NCI-H2196 (cell line): ENCODE results near the gene ARNT2.

ENCODE experiments used
- DNase-seq: peaks from one replicate; lab custom pipeline; 2025; ENCODE audit not compliant: unreplicated experiment; lab: John Stamatoyannopoulos, UW

The ARNT2 gene

DNA sequence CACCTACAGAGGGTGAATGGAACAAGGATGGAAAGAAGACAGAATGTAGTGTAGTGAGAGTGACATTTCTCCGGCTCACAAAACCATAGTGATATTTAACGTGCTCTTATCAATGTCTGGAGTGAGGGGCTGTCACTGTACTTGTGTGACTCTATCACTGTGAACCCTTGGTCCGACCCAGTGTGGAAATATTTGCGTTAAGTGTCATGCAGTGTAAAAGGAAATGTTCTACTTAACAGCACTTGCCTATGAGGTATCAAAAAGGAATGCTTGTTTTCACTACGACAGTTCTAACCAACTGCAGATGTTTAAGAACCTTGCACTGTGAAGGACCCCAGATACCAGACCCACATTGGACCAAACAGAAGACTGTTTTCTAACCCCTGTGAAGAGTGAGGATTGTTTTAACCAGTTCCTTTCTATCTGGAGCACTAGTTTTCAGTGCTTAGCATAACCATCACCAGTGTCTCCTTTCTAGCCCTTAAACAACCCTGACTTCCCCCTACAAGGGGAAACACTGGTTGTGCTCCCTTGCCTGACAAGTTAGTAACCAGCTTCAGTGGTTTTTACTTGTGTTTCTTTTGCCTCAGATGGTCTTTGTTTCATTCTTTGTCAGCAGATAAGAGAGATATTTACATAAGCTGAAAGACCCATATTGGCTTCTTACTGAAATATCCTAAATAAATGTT is 146.2 kb downstream of the ARNT2 start:
- DNase-seq: no peak

DNA sequence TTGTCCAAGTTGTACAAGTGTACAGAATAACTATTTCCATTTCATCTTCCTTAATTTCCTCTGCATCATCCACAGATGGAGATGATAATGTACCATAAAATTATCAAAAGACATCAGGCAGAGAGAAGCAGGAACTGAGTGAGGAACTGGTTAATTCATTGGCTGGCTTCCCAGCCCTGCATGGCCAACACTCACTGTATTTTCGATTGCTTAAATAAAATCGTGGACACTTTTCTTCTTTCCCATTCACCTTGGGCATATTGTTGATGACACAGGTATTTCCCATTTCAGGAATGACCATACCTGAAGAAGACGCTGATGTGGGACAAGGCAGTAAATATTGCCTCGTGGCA is 146.7 kb downstream of the ARNT2 start:
- DNase-seq: peak; percentile 1

DNA sequence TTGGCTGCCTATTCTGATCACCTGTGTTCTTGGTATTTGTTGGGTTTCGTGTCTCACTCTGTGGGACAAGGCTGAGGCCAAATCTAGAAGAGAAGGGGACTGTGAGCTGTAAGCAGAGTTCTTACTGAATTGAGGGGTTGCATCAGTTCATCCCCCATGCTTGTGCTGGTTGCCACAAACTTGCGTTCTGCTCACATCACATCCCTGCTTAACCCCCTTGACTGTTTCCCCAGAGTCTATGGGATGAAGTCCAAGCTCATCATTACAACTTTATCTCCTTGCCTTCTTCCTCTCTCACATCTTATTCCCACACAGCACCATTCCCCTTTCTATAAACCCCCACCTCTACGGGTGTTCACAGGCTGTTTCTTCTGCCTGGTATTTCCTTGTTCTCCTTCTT is 147.2 kb downstream of the ARNT2 start:
- DNase-seq: no peak

DNA sequence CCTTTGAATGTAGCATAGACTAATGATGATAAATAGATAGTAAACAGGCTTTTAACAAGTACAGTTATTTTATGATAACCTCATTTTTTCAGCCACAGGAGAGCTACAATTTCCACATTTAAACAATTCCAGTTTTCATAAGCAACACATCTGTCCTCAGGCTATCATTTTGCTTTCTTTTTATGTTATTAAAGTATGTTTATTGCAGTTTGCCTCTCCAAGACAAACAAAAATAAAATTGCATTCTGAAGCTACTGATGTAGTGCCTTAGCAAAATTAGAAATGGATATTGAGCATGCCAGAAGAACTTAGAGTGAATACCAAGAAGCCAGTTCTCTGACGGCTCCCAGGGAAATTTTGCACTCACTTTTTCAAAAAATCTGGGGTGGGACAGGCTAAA is 150.4 kb downstream of the ARNT2 start:
- DNase-seq: no peak

DNA sequence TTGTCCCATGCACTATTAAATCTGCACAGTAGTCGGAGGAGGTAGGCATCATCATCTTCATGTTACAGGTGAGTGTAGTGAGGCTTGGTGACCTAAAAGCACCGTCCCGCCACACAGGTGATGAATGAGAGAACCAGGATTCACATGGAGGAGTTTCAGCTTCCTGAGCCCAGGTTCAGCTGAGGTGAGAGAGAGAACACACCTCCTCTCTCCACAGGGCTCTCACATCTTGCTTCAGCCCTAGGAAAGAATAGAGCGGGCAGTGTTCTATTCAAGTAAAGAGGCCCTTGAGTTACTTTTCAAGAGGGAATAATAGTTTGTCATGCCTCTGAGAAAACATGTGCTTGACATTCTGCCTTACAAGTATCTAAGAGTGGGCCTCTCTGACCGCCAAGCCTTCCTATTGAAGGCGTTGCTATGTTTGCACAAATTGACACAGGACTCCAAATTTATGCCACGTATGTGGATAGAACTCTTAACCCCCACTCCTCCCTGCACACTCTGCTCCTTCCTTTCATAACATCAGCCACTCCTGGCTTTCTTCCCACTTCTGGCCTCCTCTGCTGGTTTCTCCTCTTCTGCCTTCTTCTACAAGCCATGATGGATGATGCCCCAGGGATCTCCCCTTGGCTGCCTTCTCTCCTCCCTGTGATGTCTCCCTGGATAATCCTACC is 152.6 kb downstream of the ARNT2 start:
- peak; percentile 1 for DNase-seq

DNA sequence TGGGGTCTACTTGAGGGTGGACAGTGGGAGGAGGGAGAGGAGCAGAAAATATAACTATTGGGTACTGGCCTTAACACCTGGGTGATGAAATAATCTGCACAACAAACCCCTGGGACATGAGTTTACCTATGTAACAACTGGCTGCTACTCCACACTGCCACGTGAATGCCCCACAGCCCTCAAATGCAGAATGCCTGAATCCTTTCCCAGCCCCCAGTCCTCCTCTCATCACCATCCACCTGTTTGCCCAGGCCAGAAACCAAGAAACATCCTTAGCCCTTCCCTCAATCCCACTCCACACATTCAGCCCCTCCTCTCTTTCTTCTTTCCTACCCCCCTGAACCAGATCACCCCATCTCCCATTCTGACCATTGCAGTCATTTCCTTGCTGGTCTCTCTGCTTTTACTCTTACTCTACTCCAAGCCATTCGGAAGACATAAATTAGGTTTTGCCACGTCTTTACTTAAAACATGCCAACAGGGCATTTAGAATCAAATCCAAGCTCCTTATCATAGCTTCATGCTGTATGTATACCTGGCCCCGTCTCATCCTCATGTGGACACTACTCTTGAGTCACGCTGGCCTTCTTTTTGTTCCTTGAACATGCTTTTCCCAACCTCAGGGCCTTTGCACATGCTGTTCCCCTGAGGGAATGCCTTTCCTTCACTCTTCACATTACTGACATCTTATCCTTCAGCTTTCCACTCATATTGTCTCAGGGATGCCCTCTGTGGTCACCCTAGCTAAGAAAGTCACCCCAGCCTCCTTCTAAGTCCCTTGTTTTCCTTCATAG is 153.5 kb downstream of the ARNT2 start:
- no peak for DNase-seq

DNA sequence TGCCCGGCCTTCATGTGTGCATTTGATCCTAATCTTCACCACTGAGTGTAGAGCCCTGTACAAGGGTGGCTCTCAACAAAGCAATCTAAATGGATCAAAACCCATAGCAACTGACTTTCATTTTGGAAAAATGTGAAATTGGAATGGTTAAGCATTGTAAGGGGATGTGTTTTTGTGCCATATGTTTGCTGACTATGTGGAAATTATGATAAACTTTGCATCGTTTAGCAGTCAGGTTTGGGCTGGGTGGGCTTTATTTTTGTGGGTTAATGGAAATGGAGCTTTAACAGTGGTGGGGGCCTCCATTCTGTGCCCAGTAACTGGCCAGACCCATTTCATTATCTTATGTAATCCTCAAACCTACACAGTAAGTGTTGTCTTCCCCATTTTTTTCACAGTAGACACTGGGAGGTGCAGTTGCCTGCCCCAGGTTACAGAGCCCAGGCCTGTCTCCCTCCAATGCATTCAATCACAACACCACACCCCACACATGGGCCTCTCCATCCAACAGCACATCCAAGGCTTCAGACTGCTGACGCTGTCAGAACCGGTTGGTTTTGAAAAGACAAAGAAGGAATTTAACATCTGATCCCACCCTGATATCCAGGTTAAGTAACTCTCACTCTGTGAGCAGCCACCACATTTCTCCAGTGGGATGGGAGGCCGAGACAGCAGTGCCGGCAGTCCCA is 154.6 kb downstream of the ARNT2 start:
- no peak for DNase-seq

DNA sequence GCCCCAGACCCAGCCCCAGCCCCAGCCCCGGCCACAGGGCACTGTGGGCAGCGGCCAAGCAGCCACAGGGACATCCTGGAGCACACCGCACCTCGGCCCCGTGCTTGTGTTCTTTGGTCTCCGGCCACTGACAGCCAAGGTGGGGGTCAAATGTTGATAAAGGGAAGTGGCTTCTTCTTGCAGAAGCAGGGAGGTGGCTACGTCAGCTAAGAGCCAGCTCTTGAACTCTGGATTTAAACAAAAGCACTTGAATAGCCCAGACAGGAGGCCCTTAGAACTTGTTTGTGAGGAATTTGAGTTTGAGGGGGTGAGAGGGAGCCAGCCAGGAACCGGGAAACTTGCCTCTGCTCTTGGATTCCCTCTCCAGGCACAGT is 155.1 kb downstream of the ARNT2 start:
- no peak for DNase-seq

DNA sequence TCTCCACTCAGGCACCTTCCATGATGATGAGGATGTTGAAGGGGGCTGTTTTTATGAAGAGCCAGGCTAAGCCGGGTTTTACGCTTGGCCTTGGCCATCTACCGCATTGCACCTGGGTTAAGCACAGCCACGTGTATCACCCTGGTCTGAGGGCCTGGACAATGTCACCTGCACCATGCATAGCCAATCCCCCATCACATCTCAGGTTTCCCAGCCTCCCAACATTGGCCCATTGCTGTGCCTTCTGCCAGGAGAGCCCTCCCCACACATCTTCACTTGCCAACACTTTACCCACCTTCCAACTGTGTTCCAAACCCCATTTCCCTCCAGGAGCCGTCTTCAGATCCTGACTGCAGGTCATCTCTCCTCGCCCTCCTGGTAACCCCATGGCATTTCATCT is 155.6 kb downstream of the ARNT2 start:
- DNase-seq: no peak

DNA sequence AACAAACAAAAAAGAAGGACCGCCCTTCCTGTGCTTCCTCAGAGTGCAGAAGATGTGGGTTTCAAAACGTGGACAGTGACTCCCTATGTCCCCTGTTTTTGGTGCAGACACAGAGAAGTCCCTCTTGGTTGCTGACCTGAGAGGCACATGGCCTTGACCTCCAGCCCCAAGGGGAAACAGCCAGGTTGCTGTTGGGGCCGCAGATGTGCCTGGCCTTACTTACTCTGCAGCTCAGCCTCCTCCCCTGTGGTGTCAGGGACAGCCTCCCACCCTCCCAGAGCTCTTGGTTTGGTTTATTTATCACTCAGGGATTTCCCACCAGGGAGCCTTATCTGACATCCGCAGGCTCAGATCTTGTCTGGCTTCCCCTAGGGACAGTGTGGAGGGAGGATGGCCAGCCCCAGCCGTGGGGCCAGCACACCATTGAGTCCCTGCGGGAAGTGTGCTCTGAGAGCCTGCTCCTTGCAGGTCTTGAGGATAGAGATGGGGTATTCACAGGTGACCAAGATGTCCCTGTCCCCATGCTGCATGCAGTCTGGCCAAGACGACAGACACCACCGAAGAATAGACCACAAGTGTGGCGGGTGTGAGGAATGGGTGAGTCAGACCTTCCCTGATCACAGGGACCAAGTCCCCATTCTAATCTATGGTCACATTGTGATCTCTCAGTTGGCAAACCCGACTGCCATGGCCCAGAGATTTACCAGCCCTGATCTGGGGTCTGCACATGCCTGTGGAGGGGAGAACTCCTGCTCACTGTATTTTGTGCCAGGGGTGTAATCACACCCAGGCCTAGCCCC is 156.6 kb downstream of the ARNT2 start:
- DNase-seq: no peak

DNA sequence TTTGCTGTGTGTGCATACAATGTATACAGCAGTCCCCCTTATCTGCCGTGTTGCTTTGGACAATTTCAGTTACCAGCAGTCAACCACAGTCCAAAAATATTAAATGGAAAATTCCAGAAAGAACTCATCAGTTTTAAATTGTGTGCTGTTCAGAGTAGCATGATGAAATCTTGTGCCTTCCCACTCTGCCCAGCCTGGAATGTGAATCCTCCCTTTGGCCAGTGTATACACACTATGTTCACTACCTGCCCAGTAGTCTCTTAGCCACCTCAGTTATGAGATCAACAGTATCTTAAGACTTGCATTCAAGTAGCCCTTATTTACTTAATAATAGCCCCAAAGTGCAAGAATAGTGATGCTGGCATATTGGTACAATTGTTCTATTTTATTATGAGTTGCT is 157.3 kb downstream of the ARNT2 start:
- DNase-seq: no peak

DNA sequence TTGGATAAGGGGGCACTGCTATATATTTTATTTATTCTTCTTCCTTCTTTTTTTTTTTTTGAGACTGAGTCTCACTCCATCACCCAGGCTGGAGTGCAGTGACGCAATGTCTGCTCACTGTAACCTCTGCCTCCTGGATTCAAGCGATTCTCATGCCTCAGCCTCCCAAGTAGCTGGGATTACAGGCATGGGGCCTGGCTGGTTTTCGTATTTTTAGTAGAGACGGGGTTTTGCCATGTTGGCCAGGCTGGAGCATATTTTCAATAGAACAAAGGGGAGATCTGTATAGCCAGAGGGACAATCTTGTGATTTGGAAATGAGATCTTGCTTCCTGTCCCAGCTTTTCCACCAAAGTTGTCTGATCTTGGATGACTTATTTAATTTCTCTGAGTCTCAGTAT is 157.9 kb downstream of the ARNT2 start:
- no peak for DNase-seq

DNA sequence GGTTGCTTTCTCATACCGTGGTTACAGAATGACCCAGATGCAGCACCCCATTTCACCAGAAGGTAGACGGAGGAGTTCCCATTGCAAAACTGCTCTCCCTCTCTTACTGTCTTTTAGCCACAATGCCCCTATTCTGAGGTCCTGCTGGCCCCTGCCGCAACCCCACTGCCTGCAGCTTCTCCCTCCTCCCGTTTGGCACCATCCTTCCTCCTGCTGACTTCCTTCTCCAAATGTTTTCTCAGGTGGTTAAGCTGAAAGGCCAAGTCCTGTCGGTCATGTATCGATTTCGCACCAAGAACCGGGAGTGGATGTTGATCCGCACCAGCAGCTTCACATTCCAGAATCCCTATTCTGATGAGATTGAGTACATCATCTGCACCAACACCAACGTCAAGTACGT is 158.7 kb downstream of the ARNT2 start:
- no peak for DNase-seq

DNA sequence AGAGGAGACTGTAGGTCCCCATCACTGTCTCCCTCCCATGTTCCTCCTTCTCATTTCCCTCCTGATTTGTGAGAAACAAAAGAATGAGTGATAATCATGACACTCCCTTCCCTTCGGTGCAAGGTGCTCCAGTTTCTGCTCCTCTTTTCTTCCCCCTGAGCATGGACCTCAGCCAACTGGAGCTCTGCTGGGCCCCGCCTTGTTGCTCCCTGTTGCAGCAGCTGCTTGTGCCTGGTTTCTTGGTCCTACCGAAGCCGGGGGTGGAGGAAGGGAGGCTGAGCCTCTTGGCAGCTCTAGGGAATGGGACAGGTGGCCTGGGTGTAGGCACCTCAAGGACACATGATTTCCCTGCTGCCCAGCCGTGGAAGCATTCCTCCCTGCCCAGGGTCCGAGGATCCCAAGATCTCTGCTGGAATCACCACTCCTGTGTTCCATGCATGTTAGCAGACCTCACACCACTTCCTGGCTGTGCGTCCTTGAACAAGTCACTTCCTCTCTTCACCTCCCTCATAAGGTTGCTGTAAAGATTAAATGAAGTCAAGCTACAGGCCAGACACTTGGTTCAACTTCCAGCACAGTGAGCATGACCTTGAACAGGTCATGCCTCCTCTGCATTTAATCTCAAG is 159.3 kb downstream of the ARNT2 start:
- DNase-seq: no peak

DNA sequence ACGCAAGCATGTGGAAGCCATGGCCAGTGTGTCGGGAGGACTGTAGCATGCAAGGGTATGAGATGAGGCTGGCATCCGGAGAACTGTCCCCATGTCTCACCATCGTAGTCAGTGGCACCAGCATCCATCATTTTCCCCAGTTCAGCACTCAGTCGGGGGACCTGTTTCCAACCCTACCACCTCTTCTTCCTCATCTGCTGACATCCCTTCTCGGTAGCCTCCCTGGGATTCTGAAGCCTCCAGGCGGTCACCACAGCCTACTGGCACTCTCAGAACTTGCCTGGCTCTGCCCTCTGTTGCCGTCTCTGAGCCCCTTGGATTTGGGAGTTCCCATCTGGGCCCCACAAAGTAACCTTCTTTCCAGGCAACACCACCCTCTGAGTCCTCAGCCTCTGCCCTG is 159.9 kb downstream of the ARNT2 start:
- no peak for DNase-seq

DNA sequence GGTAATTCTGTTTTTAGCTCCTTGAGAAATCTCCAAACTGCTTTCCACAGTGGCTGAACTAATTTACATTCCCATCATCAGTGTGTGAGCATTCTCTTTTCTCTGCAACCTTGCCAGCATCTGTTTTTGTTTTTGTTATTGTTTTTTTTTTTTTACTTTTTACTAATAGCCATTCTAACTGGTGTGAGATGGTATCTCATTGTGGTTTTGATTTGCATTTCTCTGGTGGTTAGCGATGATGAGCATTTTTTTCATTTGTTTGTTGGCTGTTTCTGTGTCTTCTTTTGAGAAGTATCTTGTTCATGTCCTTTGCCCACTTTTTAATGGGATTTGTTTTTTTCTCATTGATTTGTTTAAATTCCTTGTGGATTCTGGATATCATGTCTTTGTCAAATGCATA is 161.2 kb downstream of the ARNT2 start:
- no peak for DNase-seq

DNA sequence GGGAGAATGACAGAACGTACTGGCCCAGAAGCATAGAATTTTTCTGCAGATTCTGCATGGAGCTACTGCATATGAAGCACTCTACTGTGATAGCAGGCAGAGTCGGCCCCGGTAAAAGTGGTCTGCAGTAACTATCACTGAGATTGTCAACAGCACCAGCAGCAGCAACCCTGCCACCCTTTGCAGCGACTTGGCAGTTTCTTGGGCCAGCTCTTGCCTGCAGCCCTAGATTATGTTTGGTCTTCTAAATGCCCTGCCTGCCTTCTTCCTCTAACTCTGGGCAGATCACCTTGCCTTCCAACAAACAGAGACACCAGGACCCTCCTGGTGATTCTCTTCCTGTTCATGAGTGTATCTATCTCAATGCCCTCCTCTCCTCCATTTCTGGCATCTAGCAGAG is 161.8 kb downstream of the ARNT2 start:
- DNase-seq: no peak

DNA sequence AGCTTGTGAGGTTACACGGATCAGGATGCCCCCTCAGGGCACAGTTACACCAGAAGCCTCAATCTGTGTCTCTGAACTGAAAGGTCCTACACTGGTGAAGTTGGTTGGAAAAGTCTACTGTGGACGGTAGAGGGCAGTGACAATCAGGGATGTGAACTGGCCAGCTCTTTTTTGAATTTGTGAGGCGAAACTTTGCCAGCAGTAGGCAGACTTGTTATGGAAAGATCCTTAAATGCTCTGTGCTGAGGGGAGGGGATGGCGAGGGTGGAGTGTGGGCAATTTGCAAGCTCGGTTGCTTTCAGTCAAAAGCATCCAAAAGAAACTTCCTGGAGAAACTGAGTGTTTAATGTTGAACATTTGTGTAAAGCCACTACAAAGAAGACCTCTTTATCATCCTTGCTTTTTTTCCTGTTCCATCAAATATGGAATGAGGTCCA is 163.6 kb downstream of the ARNT2 start:
- peak; percentile 37 for DNase-seq

DNA sequence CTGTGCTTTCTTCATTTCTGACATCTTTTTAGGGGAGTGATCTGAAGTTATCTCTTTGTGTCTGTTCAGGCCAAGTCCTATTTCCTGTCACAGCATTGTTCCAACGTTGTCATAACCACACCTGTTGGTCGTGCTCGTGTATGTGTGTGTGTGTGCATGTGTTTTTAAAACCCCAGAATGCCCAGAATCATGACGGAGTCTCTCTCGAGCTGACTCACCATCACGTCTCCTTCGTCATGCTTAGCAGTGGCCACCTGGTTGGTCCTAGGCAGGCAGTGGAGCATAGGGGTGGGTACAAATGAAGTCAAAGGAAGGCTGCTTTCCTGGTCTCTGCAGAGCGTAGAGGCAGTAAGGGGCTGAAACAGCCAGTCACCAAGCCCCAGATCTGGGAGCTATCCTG is 164.1 kb downstream of the ARNT2 start:
- DNase-seq: no peak

DNA sequence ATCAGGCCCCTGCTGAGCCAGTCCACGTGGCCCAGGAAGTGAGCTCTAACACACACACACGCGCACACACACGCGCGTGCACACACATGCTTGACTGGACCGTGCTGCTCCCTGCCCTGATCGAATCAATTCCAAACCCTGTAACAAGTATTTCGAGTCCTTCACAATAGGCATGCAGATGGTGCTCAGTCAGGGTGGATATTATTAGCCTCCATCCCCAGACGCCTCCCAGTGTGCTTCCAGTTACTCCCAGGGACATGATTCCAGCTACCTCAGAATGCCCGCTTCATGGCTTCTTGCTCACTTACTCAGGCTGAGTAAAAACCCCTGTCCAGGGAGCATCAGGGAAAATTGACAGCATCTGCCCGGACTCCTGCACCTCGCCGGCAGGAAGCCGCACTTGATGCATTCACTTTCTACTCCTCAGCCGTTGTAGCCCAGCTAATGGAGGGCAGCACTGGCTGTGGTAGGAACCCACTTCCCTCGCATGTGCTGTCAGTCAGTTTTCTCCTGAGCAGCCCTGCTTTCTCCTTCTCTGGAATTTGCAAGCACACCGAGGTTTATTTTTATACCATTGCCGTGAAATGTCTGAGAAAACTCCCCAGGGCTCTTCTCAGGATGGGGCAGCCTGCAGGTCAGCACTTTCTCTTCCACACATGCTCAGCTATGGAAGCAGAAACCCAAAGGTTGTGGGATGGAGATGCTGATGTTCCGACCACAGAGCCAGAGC is 164.9 kb downstream of the ARNT2 start:
- no peak for DNase-seq
